Esophagus squamous epithelium (tissue), 4 donors: ENCODE data around the gene COPS4.

ENCODE experiments used
- CTCF ChIP-seq, 6 experiments: fragments of 450-650 bp in 4 of 6; fragments of 200-600 bp in 2 of 6; sonication (generic) in 2 of 6; IDR thresholded peaks; one replicate each; pipeline ENCODE4 v1.5.1; 2016 to 2019; ENCODE audit warnings: antibody characterized with exemption in 6 of 6, mild to moderate bottlenecking in 4 of 6, moderate library complexity in 4 of 6
- POLR2A ChIP-seq, 4 donors: fragments of 450-650 bp; IDR thresholded peaks; one replicate each; pipeline ENCODE4 v1.6.1; 2017; ENCODE audit warnings: antibody characterized with exemption in 4 of 4, mild to moderate bottlenecking in 4 of 4, moderate library complexity in 3 of 4

GRCh38 chr4:83082777-83083176 lies 47.8 kb downstream of the COPS4 start:
- TF ChIP-seq POLR2A (IDR thresholded peaks at IDR 0.05) = no peak
- no peak for TF ChIP-seq CTCF (IDR thresholded peaks at IDR 0.05)
